Measurements from ENCODE around the gene DPM3. TPM values are rescaled to one million over a fixed set of nuclear protein-coding genes. Genes with fewer than 3 reads are reported as not detected.
A peak's percentile ranks its signal among the peaks of the same experiment; 100 is the strongest.

The DPM3 gene
- total and polyA plus RNA-seq, 2 of the 13 experiments (the other 11 are each of a cell fraction or from before 2014, with no cell fraction given): 23.2 to 53.4 TPM

DNA sequence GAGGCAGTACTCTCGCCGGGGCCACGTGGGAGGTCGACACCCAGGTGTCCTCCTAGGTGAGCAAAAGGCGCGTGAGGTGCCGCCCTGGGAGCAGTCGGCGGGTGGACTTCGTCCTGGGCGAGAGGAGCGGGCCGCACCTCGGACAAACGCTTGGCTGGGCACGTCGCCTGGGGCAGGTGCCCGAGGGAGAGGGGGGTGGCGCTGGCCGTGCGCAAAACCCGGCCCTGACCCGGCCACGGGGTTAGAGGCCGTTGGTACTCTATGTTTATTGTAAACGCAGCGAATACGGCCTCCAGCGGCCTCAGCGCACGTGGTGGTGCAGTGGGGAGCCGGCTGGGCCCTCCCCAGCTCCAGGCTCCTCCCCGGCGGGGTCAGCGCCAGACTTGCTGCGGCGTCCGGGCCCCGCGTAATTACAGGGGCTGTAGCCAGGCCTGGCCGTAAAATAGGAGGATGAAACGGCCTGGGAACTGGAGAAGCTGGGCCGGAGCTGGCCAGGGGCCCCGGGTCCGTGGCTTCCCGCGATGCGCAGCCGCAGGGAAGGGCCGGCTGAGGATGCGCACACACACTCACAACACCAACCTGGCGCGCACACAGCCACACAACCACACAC, 14.3 kb downstream of the DPM3 start (continued):
- peak; percentile 85; the same call in 1 of the 2 replicates for TF ChIP-seq ETV5 (CRISPR knock-in tag; IDR thresholded peaks at IDR 0.05; ENCODE audit: borderline replicate concordance)
- TF ChIP-seq ZNF879 (CRISPR knock-in tag; IDR thresholded peaks at IDR 0.05): no peak; the same call in 1 of the 2 replicates
- TF ChIP-seq ZNF264 (CRISPR knock-in tag; IDR thresholded peaks at IDR 0.05): peak; percentile 95; the same call in 1 of the 2 replicates
- no peak; the same call in 1 of the 2 replicates for TF ChIP-seq YEATS2 (CRISPR knock-in tag; IDR thresholded peaks at IDR 0.05; ENCODE audit: borderline replicate concordance)
- no peak for TF ChIP-seq ZNF446 (CRISPR knock-in tag; IDR thresholded peaks at IDR 0.05)
- peak; percentile 55 for TF ChIP-seq ASH2L (IDR thresholded peaks at IDR 0.05; ENCODE audit: insufficient read length, low read depth, low read length)
- TF ChIP-seq ZNF3 (CRISPR knock-in tag; IDR thresholded peaks at IDR 0.05): no peak; the same call in 1 of the 2 replicates
- TF ChIP-seq KDM2A (CRISPR knock-in tag; IDR thresholded peaks at IDR 0.05; ENCODE audit: borderline replicate concordance, low read depth): peak; percentile 87
- 0 out of 2 replicates have a peak, but pooled peaks have one; percentile 74 for TF ChIP-seq THYN1 (CRISPR knock-in tag; IDR thresholded peaks at IDR 0.05; ENCODE audit: borderline replicate concordance, low read depth)
- TF ChIP-seq NKX3-1 (CRISPR knock-in tag; IDR thresholded peaks at IDR 0.05): peak; percentile 64
- TF ChIP-seq ZNF350 (CRISPR knock-in tag; IDR thresholded peaks at IDR 0.05; ENCODE audit: borderline replicate concordance, low read depth): peak; percentile 86
- TF ChIP-seq NR1H2 (CRISPR knock-in tag; IDR thresholded peaks at IDR 0.05; ENCODE audit: borderline replicate concordance, low read depth): no peak
- peak; percentile 88; the same call in 1 of the 2 replicates for TF ChIP-seq ARID2 (CRISPR knock-in tag; IDR thresholded peaks at IDR 0.05; ENCODE audit: borderline replicate concordance)
- TF ChIP-seq, protein P1, sequence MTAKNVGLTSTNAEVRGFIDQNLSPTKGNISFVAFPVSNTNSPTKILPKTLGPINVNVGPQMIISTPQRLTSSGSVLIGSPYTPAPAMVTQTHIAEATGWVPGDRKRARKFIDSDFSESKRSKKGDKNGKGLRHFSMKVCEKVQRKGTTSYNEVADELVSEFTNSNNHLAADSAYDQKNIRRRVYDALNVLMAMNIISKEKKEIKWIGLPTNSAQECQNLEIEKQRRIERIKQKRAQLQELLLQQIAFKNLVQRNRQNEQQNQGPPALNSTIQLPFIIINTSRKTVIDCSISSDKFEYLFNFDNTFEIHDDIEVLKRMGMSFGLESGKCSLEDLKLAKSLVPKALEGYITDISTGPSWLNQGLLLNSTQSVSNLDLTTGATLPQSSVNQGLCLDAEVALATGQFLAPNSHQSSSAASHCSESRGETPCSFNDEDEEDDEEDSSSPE (CRISPR knock-in tag; IDR thresholded peaks at IDR 0.05): peak; percentile 90
- TF ChIP-seq, protein P2, sequence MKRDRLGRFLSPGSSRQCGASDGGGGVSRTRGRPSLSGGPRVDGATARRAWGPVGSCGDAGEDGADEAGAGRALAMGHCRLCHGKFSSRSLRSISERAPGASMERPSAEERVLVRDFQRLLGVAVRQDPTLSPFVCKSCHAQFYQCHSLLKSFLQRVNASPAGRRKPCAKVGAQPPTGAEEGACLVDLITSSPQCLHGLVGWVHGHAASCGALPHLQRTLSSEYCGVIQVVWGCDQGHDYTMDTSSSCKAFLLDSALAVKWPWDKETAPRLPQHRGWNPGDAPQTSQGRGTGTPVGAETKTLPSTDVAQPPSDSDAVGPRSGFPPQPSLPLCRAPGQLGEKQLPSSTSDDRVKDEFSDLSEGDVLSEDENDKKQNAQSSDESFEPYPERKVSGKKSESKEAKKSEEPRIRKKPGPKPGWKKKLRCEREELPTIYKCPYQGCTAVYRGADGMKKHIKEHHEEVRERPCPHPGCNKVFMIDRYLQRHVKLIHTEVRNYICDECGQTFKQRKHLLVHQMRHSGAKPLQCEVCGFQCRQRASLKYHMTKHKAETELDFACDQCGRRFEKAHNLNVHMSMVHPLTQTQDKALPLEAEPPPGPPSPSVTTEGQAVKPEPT (CRISPR knock-in tag; IDR thresholded peaks at IDR 0.05; ENCODE audit: low read depth): peak; percentile 86; the same call in 1 of the 2 replicates
- no peak for TF ChIP-seq PCBP2 (optimal IDR thresholded peaks at IDR 0.05; ENCODE audit: low read depth, low read length, poor library complexity, severe bottlenecking)
- no peak for TF ChIP-seq CAMTA2 (CRISPR knock-in tag; IDR thresholded peaks at IDR 0.05; ENCODE audit: borderline replicate concordance)
- 0 out of 2 replicates have a peak, but pooled peaks have one; percentile 74 for TF ChIP-seq ZNF33A (CRISPR knock-in tag; IDR thresholded peaks at IDR 0.05; ENCODE audit: borderline replicate concordance)
- TF ChIP-seq RBM39 (IDR thresholded peaks at IDR 0.05; ENCODE audit: low read depth, low read length, poor library complexity, severe bottlenecking): no peak
- TF ChIP-seq, protein P3, sequence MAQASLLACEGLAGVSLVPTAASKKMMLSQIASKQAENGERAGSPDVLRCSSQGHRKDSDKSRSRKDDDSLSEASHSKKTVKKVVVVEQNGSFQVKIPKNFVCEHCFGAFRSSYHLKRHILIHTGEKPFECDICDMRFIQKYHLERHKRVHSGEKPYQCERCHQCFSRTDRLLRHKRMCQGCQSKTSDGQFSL (CRISPR knock-in tag; IDR thresholded peaks at IDR 0.05): peak; percentile 55
- TF ChIP-seq ZSCAN22 (CRISPR knock-in tag; IDR thresholded peaks at IDR 0.05): no peak
- peak; percentile 96 for TF ChIP-seq HDAC2 (CRISPR knock-in tag; IDR thresholded peaks at IDR 0.05)
- peak; percentile 93 to 97 for TF ChIP-seq NR2F1 (CRISPR knock-in tag; IDR thresholded peaks at IDR 0.05)
- peak; percentile 98 for TF ChIP-seq AGO2 (optimal IDR thresholded peaks at IDR 0.05; ENCODE audit: low read depth, low read length)
- peak; percentile 91 for TF ChIP-seq SIN3A (IDR thresholded peaks at IDR 0.05; ENCODE audit: borderline replicate concordance, low read depth, low read length)
- TF ChIP-seq CHD2 (IDR thresholded peaks at IDR 0.05; ENCODE audit: low read depth, low read length): no peak
- TF ChIP-seq GATAD1 (CRISPR knock-in tag; IDR thresholded peaks at IDR 0.05): peak; percentile 77
